Cardiac atrium fibroblast (primary cell): ENCODE data around the gene NTN1. TPM values are rescaled to one million over a fixed set of nuclear protein-coding genes. Genes with fewer than 3 reads are reported as not detected.

ENCODE experiments used
- total RNA-seq: library from RNA; depleted of rRNA; stranded (reverse); fragments of >200 nt; gene quantifications from 2 replicates; pipeline ENCODE4 v1.2.3, GENCODE V29; 2015

The NTN1 gene
- total RNA-seq = not detected in 2 replicates

DNA sequence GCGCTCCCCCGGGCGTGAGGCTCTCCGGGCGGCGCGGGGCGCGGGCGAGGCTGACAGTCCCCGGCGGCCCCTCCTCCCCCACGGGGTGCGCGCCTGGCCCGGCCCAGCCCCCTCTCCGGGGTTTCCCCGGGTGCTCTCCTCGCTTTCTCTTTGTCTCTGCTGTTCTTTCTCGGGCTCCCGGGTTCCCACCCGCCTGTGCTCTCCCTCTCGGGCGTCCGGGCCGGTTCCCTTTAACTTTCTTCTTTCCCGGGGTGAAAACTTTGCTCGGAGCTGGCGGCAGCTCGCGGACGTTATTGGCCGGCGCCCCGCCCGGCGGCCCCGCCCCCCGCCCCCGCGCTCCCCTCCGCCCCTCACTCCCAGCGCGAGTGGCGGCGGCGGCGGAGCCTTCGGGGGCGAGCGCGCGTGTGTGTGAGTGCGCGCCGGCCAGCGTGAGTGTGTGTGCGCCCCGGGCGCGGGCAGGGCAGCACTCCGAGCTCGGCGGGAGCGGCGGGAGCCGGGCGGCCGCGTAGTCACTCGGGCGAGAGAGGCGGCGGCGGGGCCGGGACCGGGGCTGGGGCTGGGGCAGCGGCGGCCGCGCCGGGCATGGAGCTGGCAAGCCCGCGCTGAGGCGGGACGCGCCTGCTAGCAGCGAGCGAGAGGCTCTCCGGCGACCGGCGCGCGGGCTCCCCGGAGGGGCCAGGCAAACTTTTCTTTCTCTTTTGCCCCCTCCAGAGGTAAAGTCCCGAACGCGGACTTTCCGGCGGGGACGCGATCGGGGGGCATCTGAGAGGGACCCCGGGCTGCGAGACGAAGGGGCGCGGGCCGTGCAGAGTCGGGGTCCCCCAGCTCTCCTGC is at the start of gene NTN1:
Gene NTN1 (plus strand): TSS at position 353 of the 834 bp plus-strand sequence. CDS start 864 bp downstream, outside the sequence.

Other genes starting within 250 kb of the NTN1 start
- gene MFSD6L, start 222.1 kb upstream of the NTN1 start, total RNA-seq = not detected in 2 replicates
- not detected in 2 replicates for gene PIK3R6, start 153.8 kb upstream of the NTN1 start, total RNA-seq
- gene PIK3R5, start 55.8 kb upstream of the NTN1 start, total RNA-seq = not detected in 2 replicates